Activated T-cell treated with anti-CD3 and anti-CD28 coated beads for 24 hours (primary cell): Measurements from ENCODE around the gene DDX3X.
"Not testable (repeated sequence)": the region's sequence is repeated elsewhere in the genome, so short reads cannot be mapped to it uniquely, and the experiment has no call there.

Experiments used
- DNase-seq: peaks from one replicate; pipeline ENCODE4 v3.0.0-alpha.2; 2020; ENCODE audit warnings: low read depth

Gene DDX3X

GRCh38 chrX:41329101-41329500 is 4.9 kb upstream of the DDX3X start:
- no peak for DNase-seq

- no peak for DNase-seq
These were observed 2.0 kb upstream of the DDX3X start for GRCh38 chrX:41332005-41332404.

GRCh38 chrX:41332408-41333002 is 1.5 kb upstream of the DDX3X start:
- peak; percentile 6 for DNase-seq

GRCh38 chrX:41333003-41333743 is 789 bp upstream of the DDX3X start:
- DNase-seq: peak; percentile 74

- DNase-seq: peak; percentile 66
These were observed 618 bp downstream of the DDX3X start for GRCh38 chrX:41334363-41335197.

GRCh38 chrX:41335198-41335957 is 1.4 kb downstream of the DDX3X start:
- DNase-seq: no peak

- DNase-seq: no peak
These were observed 2.0 kb downstream of the DDX3X start for GRCh38 chrX:41335958-41336331.

GRCh38 chrX:41336447-41336846 is 2.5 kb downstream of the DDX3X start:
- DNase-seq: no peak

- DNase-seq: no peak
These were observed 3.2 kb downstream of the DDX3X start for GRCh38 chrX:41337140-41337539.

- no peak for DNase-seq
These were observed 4.5 kb downstream of the DDX3X start for GRCh38 chrX:41338436-41338835.

- DNase-seq: no peak
These were observed 5.2 kb downstream of the DDX3X start for GRCh38 chrX:41339148-41339547.

- no peak for DNase-seq
These were observed 10.1 kb downstream of the DDX3X start for GRCh38 chrX:41344053-41344452.

- DNase-seq: no peak
These were observed 13.2 kb downstream of the DDX3X start for GRCh38 chrX:41347186-41347585.

- no peak for DNase-seq
These were observed 14.6 kb downstream of the DDX3X start for GRCh38 chrX:41348551-41348950.

GRCh38 chrX:41350150-41350975 is 16.4 kb downstream of the DDX3X start:
- DNase-seq: no peak

GRCh38 chrX:41350976-41351569 is 17.1 kb downstream of the DDX3X start:
- DNase-seq: no peak

GRCh38 chrX:41351923-41352322 is 18.0 kb downstream of the DDX3X start:
- DNase-seq: no peak

- no peak for DNase-seq
These were observed 18.4 kb downstream of the DDX3X start for GRCh38 chrX:41352329-41352838.

- DNase-seq: no peak
These were observed 20.0 kb downstream of the DDX3X start for GRCh38 chrX:41353985-41354384.

GRCh38 chrX:41369152-41369551 is 35.2 kb downstream of the DDX3X start:
- no peak for DNase-seq

- not testable (repeated sequence) for DNase-seq
These were observed 37.6 kb downstream of the DDX3X start for GRCh38 chrX:41371575-41371974.
